SHP77 treated with DMSO at 0.1 percent for 48 hours (cell line): ENCODE data around the gene KISS1R.
"Not testable (repeated sequence)": the region's sequence is repeated elsewhere in the genome, so short reads cannot be mapped to it uniquely, and the experiment has no call there.

Experiments
- DNase-seq: peaks from one replicate; lab custom pipeline; 2025; lab: John Stamatoyannopoulos, UW

Gene KISS1R

DNA sequence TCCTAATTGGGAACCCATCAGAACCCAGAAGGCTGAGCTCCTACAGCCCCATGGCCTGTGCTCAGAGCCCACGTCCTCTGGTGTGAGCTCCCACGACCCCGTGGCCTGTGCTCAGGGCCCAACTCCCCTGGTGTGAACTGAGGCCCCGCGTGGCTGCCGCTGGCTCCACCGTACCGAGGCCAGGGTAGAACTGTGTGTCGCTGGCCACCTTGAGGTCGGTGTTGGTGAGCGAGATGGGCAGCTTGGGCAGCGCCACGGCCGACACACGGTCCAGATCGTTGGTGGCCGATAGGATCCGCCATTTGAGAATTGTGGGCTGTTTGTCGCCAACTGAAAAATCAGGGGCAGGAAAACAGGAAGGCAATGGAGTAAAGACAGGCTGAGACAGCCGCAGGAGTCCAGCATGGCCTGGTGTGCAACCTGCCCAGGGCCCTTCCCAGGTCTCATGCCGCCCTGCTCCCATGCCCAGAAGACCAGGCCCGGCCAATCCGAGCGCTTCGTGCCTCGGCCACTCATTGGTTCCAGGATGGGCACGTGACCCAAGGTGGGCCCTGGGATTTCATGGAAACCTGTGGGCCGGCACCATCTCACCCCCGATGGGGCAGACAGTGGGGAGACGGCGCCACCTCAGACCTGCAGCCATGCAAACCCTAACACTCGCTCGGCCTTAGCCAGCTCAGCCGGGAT lies 35.6 kb upstream of the KISS1R start:
- DNase-seq, result no peak

DNA sequence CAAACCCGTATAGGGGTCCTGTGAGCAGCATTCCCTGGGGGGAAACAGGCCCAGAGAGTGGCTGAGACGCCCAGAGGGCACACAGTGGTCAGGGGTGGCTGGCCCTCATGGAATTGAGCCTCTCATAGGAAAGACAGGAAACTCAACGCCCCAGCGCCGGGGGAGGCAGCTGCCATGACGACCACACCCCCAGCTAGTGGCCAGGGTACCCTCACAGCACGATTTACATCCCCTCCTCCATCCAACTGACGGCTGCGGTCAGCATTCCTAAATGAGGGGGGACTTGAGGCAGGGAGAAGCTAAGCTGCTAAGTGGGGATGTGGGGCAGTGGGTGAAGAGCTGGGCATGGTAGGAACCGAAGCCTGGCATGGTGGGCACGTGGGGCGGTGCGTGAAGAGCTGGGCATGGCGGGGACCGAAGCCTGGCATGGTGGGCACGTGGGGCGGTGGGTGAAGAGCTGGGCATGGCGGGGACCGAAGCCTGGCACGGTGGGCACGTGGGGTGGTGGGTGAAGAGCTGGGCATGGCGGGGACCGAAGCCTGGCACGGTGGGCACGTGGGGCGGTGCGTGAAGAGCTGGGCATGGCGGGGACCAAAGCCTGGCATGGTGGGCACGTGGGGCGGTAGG lies 34.1 kb upstream of the KISS1R start:
- no peak for DNase-seq

DNA sequence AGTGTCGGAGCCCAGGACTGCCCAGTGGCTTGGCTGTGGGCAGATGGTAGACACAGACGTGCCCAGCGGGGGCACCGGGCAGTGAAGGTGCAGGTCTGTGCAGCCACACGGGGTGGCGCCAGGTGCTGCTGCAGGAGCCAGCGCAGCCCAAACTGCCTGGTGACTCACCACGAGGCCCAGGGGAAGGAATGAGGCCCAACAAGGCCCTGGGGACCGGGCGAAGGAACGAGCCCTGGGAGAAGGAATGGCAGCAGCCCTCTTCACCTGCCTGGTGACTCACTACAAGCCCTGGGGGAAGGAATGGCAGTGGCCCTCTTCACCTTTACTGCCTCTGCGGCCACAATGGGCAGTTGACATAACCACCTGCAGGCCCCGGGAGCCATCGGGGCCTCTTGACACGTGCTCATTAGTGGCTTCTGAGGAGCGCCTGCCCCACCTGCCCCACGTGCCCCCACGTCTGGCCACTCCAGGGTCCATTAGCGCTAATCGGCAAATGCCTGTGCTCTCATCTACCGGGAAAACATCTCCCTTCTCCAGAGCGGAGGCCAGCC lies 33.4 kb upstream of the KISS1R start:
- no peak for DNase-seq

DNA sequence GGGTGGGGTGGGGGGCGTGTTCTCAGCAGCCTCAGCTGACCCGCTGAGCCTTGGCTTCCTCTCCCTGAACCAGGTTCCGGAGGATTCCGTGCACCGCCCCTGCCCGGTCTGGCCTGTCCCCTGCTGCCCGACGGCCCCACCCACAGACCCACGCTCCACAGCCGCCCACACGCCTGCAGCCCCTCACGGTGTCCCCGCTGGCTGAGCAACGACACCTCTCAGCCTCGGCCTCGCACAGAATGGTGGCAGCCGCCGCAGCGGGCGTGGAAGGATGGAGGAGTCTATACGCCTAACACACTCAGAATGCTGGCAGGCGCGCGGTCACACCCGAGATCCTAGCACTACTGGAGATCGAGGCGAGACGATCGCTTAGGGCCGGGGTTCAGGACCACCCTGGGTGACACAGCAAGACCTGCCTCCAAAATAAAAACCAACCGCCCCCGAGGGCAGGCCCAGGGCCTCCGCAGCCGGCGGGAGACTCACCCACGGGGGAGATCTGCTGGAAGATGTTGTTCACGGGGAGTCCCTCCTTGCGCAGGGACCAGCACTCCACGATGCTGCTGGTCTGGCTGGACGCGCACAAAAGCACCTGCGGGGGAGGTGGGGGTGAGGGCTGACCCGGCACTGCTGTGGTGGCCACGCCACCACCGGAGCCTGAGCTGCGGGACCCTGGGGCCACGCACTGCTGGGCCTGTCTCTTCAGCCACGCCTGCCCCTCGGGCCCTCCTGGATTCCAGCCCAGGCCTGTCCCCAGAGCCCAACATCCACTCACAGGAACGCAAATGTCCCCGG lies 32.5 kb upstream of the KISS1R start:
- no peak for DNase-seq

DNA sequence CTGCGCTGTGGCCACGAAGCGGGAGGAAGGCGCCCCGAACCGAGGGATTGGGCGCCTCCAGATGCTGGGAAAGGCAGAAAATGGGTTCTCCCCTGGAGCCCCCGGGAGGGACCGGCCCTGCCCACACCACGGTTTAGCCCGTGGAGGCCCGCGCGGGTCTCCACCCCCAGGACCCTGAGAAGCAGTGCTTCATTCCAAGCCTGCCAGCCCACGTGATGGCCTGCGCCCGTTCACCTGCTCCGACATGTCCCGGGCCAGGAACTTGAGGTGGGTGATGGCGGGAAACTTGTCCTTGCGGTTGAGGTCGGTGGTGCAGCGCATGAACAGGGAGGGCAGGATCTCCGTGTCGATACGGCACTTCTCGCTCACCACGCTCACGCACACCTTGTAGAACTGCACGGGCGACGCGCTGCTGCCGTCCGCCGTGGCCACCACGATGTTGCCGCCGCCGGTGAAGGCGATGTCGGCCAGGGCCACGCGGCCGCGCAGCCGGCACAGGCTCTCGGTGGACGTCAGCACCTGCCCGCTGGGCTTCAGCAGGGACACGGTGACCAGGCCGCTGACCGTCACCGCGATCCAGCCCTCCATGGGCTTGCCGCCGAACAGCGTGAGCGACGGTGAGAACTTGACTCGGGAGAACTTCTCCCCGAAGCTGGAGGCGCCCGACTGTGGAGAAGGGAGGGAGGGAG lies 31.5 kb upstream of the KISS1R start:
- DNase-seq, result no peak

DNA sequence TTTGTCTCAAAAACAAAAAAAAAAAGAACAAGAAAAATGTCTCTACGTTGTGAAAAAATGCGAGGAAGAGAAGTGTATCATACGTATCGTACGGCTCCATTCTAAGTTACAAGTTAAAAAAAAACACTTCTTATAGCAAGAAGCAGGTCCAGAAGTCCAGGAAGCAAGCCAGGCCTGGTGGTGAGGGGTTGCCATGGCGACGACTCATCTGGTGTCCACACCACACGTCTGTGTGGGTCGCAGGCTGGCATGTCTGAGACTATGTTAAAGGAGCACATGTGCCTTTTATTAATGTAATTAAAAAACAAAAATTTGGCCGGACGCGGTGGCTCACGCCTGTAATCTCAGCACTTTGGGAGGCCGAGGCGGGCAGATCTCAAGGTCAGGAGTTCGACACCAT lies 30.1 kb upstream of the KISS1R start:
- no peak for DNase-seq

DNA sequence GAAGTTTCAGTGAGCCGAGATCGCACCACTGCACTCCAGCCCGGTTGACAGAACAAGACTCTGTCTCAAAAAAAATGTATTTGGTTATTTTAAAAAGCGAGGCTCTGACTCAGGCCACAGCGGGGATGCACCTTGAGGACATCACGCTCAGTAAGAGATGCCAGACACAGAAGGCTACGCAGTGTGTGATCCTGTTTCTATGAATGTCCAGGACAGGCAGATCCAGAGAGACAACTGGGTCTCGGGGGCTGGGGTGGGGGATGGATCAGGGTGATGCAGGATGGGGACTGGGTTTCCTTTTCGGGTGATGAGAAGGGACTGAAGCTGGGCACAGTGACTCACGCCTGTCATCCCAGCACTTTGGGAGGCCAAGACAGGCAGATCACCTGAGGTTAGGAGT lies 29.5 kb upstream of the KISS1R start:
- no peak for DNase-seq

DNA sequence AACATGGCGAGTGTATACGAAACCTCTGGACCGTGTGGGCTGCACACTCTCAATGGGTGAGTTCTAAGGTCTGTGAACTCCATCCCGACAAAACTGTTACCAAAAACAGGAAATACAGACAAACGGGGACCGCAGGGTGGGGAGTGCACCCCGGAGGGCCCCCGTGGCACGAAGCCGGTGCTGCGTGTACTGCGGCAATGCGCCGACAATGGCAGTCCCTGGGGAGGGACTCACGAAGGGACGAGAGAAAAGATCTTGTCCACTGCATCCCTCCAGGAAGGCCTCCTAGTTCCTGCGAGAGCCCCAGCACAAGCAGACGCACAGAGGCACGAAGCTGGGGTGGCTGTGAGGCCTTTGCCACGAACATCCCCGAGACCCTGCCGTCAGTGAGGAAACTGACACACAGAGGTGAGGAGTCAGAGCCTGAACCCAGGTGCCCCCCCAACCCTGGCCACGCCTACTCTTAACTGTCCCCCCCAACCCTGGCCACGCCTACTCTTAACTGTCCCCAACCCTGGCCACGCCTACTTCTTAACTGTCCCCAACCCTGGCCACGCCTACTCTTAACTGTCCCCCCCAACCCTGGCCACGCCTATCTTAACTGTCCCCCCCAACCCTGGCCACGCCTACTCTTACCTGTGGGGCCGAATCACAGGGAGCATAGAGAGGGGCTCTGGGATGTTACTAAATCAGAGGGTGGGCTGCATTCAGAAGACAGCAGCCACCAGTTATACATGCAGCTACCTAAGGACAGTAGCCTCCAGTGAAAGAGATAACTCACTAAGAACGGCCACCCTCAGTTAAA lies 28.4 kb upstream of the KISS1R start:
- DNase-seq, result no peak

DNA sequence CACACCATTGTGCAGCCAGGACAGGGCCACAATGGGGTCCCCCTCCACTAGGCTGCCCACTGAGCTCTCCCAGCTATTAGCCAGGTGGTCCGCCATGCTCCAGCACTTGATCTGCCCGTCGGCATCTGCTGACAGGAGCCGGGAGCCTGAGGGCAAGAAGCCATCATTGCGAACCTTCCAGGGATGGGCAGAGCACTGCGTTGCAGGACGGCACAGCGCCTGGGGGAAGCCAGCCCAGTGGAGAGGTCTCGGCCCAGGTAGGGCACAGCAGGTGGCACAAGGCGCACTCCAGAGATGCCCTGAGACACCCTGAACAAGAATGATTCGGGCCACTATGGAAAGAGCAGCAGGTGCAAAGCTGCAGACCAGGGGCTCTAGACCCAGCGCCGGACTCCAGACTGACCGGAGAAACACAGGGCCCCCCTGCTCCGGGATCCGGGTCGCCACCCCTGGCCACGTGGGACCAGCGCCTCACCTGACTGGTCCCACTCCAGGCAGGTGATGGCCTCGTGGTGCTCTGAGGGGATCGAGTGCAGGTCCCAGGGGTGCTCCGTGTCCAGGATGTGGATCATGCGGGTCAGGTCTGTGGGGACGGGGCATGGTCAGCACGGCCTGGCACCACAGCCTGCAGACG lies 27.4 kb upstream of the KISS1R start:
- DNase-seq, result no peak

DNA sequence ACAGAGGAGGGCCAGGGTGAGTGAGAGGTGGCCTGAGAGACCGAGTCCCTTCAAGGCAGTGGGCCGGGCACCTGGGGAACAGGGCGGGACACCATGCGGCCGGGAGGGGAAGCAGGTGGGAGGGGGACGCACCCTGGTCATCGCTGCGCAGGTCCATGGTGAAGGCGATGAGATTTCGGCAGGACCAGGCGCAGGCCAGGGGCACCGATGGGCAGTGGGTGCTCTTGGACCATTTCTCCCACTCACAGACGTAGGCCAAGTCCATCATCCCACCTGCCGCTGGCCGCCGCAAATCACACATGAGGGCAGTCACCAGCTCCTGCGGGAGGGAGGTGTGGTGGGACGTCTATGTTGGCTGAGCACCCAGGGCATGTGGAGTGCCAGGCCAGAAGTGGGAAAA lies 26.3 kb upstream of the KISS1R start:
- no peak for DNase-seq

DNA sequence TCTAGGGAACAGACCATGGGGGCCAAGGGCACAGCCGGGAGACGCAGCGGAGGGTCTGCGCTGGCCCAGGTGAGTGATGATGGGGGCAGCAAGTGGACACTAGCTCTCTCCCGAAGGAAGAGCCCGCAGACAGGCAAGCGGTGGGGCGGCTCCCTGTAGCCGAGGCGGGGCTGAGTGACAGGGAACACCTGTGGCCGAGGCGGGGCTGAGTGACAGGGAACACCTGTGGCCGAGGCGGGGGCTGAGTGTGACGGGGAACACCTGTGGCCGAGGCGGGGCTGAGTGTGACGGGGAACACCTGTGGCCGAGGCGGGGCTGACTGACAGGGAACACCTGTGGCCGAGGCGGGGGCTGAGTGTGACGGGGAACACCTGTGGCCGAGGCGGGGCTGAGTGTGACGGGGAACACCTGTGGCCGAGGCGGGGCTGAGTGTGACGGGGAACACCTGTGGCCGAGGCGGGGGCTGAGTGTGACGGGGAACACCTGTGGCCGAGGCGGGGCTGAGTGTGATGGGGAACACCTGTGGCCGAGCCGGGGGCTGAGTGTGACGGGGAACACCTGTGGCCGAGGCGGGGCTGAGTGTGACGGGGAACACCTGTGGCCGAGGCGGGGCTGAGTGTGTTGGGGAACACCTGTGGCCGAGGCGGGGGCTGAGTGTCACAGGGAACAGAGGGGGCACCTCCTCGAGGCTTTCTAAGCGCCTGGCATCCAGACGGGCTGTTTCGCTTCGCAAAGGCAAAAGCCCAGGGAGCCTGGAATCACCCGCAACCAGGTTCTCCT lies 25.5 kb upstream of the KISS1R start:
- not testable (repeated sequence) for DNase-seq

DNA sequence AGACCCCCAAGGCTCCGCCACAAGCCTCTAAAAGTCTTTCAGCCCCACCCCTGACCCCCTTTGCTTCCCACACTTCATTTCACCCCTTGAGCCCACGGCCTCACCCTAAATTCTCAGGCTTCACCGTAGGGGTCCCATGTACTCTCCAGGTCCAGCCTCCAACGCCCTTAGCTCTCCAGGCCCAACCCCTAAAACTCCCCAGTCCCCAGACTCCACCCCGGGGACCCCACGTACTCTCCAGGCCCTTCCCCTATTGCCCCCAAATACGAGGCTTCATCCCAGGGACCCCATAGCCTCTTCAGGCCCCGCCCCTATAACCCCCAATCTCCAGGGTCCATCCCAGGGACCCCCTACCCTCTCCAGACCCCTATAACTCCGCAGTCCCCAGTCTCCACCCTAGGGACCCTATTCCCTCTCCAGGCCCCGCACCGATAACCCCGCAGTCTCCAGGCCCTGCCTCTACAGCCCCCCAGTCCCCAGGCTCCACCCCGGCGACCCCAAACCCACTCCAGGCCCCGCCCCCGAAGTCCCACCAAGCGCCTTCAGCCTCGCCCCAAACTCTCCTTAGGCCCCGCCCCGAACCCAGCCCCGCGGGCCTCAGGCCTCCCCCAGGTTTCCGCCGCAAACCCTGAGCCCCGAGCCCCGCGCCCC lies 24.8 kb upstream of the KISS1R start:
- no peak for DNase-seq

DNA sequence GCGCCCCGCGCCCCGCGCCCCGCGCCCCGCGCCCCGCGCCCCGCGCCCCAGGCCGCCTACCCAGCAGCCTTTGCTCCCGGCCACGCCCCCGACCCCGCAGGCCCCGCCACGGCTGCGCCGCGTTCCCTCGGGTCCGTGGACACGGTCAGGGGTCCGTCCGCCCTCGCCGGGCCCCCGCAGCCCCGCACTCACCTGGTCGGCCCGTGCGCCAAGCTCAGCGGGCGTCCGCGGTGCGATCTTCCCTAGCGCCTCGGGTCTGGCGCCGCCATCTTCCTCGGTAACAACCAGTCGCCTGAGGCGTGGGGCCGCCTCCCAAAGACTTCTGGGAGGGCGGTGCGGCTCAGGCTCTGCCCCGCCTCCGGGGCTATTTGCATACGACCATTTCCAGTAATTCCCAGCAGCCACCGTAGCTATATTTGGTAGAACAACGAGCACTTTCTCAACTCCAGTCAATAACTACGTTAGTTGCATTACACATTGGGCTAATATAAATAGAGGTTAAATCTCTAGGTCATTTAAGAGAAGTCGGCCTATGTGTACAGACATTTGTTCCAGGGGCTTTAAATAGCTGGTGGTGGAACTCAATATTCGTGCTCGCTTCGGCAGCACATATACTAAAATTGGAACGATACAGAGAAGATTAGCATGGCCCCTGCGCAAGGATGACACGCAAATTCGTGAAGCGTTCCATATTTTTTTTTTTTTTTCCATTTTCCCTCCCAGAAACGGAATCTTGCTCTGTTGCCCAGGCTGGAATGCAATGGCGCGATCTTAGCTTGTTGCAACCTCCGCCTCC lies 24.0 kb upstream of the KISS1R start, which contains the start of the genes MED16 and RNU6-9:
MED16 (minus strand) TSS at position 294 of the 796 bp plus-strand sequence. CDS start 2,056 bp downstream, outside the sequence.
RNU6-9 (plus strand) TSS at position 591 of the 796 bp plus-strand sequence.
- peak; percentile 54 for DNase-seq

DNA sequence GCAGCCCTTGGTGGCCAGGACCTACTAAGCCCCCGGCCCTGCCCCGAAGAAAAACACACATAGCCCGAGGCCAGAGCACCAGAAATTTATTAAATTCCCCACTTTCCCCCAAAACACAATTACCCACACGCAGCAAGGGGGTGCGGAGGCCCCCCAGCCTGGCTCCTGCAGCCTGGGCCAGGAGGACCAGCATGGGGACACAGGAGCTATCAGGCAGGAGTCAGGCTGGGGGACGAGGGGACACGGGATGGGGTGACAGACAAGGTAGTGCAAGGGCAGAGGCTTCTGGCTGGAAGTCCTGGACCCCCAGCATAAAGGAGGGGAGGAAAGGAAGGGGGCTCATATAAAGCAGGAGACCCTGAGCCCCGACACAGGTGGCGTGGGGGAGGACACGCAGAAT lies 20.7 kb upstream of the KISS1R start:
- DNase-seq, result no peak

DNA sequence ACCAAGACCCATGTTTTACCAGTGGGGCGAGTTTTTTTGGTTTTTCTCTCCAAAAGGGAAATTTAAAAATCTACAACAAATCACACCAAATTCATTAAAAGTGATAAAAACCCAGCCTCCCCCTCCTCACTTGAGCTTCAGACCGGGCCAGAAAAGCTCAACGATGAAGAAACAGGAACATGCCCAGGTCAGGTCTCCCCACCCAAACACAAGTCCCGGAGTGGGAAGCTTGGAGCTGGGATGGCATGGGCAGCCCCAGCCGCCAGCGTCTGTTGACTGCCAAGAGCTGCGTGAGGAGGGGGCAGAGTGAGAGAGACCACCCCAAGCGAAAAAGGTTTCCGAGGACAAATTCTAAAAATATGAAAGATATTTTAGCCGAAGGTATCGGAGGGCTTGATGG lies 20.1 kb upstream of the KISS1R start:
- no peak for DNase-seq

DNA sequence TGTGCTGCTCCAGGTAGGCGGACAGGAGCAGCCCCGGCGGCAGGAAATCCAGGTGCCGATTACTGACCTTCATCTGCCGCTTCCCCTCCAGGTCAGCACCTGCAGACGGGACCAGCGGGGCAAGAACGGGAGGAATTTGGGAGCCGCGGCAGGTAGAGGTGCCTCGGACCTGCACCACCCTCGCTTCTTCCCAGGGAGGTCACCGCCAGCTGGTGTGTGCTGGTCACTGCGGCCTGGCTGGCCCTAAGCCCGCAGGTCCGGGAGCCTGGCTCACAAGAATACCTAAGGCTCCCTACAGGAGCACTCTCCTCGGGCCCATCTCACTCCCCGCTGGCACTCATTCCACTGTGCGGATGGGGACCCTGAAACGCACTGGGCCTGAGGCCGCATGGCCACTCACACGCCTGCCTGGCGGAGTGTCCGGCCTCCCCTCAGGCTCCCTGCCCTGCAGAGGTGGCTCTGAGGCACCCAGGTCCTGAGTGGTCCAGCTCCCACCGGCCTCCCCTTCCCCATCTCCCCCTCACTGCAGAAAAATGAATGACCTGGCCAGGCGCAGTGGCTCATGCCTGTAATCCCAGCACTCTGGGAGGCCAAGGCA lies 19.6 kb upstream of the KISS1R start:
- no peak for DNase-seq

DNA sequence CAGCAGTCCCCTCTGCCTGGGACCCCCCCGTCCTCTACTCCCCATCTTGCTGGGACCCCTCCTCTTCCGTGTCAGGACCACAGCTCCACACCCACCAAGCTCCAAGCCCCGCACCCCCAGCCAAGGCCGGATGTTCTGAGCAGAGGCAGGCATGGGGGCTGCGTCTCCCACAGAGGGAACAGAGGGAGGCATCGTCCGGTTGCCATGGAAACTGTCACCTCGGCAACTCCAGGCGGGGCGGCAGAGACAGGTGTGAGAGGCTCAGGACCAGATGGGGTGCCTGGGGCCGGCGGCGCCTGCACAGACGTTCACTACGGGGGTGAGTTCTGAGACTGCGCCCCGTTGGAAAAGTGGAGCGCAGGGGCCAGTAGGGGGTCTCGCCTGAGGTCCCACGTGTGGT lies 18.5 kb upstream of the KISS1R start:
- no peak for DNase-seq
